ENCODE measurements around the gene COA7. TPM values are rescaled to one million over a fixed set of nuclear protein-coding genes. Genes with fewer than 3 reads are reported as not detected.
"Not testable (repeated sequence)": the region's sequence is repeated elsewhere in the genome, so short reads cannot be mapped to it uniquely, and the experiment has no call there.

The COA7 gene
- total RNA-seq, 1 experiment from 2014 or later = 13.0 TPM

- intact Hi-C loops (cut with micrococcal nuclease) = no loop called here
- CTCF ChIA-PET = no interaction called here
- H3K79me2 ChIP-seq (ENCODE audit: low read length) = peaks cover 77% of the 10 kb centered on the region
These were observed 4.3 kb downstream of the COA7 start for GRCh38 chr1:52693843-52694242.

GRCh38 chr1:52693351-52693750 lies 4.8 kb downstream of the COA7 start:
- peaks cover 72% of the 10 kb centered on the region for H3K79me2 ChIP-seq (ENCODE audit: low read length)
- H3K27me3 ChIP-seq (ENCODE audit: low read length); intact Hi-C loops (cut with micrococcal nuclease); H3K4me1 ChIP-seq (ENCODE audit: insufficient read depth, low read length); POLR2A ChIA-PET (ENCODE audit: unreplicated experiment); H3K9me2 ChIP-seq (replicated peaks; ENCODE audit: low read length); H3K9ac ChIP-seq (ENCODE audit: low read length); CTCF ChIA-PET; H2AFZ ChIP-seq (ENCODE audit: low read length); H3F3A ChIP-seq (ENCODE audit: low read length, unreplicated experiment); H3K4me2 ChIP-seq (ENCODE audit: low read length); DNase-seq; H3K4me3 ChIP-seq (ENCODE audit: low read length); BruUV-seq (replicated peaks); H3K27ac ChIP-seq (ENCODE audit: low read length); ATAC-seq; H3K9me3 ChIP-seq (ENCODE audit: low read length): not testable (repeated sequence)
- H3K36me3 ChIP-seq (ENCODE audit: low read depth, low read length) = peaks cover 32% of the 10 kb centered on the region
- H4K20me1 ChIP-seq (ENCODE audit: low read length) = 0 out of 2 replicates have a peak, but pooled peaks cover 10% of the 10 kb centered on the region

More at GRCh38 chr1:52693843-52694242, 4.3 kb downstream of the COA7 start:
- ATAC-seq (no peak), DNase-seq (no peak)
- Histone ChIP-seq H3K4me1 (ENCODE audit: insufficient read depth, low read length) (peaks cover 5% of the 10 kb centered on the region), H3K9me3 (ENCODE audit: low read length) (no peaks in the 10 kb centered on the region), H3K27ac (ENCODE audit: low read length) (no peak overlapping the region), H3K36me3 (ENCODE audit: low read depth, low read length) (peaks cover 28% of the 10 kb centered on the region), H3K9me2 (replicated peaks; ENCODE audit: low read length) (no peaks in the 10 kb centered on the region), H3K4me2 (ENCODE audit: low read length) (no peak overlapping the region), H3K4me3 (ENCODE audit: low read length) (no peak overlapping the region), H4K20me1 (ENCODE audit: low read length) (0 out of 2 replicates have a peak, but pooled peaks cover 10% of the 10 kb centered on the region), H3K27me3 (ENCODE audit: low read length) (no peaks in the 10 kb centered on the region), H2AFZ (ENCODE audit: low read length) (no peak overlapping the region), H3K9ac (ENCODE audit: low read length) (no peak overlapping the region), H3F3A (ENCODE audit: low read length, unreplicated experiment) (no peaks in the 10 kb centered on the region)
- POLR2A ChIA-PET (ENCODE audit: unreplicated experiment) = no interaction called here
- BruUV-seq (replicated peaks) = no TSS peak
- TF ChIP-seq EZH2 (IDR thresholded peaks at IDR 0.05; ENCODE audit: low read length, unreplicated experiment) (no peak), CTCF (conservative IDR thresholded peaks at IDR 0.05; ENCODE audit: low read depth, low read length) (no peak), EZH2phosphoT487 (IDR thresholded peaks at IDR 0.05; ENCODE audit: borderline replicate concordance, low read length) (no peak)

GRCh38 chr1:52692697-52693096 lies 5.5 kb downstream of the COA7 start:
- no peak overlapping the region for H3K9ac ChIP-seq (ENCODE audit: low read length)
- ChIA-PET POLR2A (ENCODE audit: unreplicated experiment) (no interaction called here), CTCF (no interaction called here)
- no peak overlapping the region for H2AFZ ChIP-seq (ENCODE audit: low read length)
- no peaks in the 10 kb centered on the region for H3K27me3 ChIP-seq (ENCODE audit: low read length)
- TF ChIP-seq EZH2phosphoT487 (IDR thresholded peaks at IDR 0.05; ENCODE audit: borderline replicate concordance, low read length) (no peak), EZH2 (IDR thresholded peaks at IDR 0.05; ENCODE audit: low read length, unreplicated experiment) (no peak), CTCF (conservative IDR thresholded peaks at IDR 0.05; ENCODE audit: low read depth, low read length) (no peak)
- no peaks in the 10 kb centered on the region for H3K9me2 ChIP-seq (replicated peaks; ENCODE audit: low read length)
- peaks cover 39% of the 10 kb centered on the region for H3K36me3 ChIP-seq (ENCODE audit: low read depth, low read length)
- no peak overlapping the region for H3K27ac ChIP-seq (ENCODE audit: low read length)
- intact Hi-C loops (cut with micrococcal nuclease) = no loop called here
- H3K4me2 ChIP-seq (ENCODE audit: low read length) = no peak overlapping the region
- DNase-seq (no peak), ATAC-seq (no peak)
- no peaks in the 10 kb centered on the region for H3K9me3 ChIP-seq (ENCODE audit: low read length)
- peaks cover 66% of the 10 kb centered on the region for H3K79me2 ChIP-seq (ENCODE audit: low read length)
- BruUV-seq (replicated peaks) = no TSS peak
- 0 out of 2 replicates have a peak, but pooled peaks cover 10% of the 10 kb centered on the region for H4K20me1 ChIP-seq (ENCODE audit: low read length)
- no peaks in the 10 kb centered on the region for H3F3A ChIP-seq (ENCODE audit: low read length, unreplicated experiment)
- no peak overlapping the region for H3K4me3 ChIP-seq (ENCODE audit: low read length)
- H3K4me1 ChIP-seq (ENCODE audit: insufficient read depth, low read length) = no peaks in the 10 kb centered on the region; the same call in 1 of the 2 replicates
